ENCODE data around the gene TOMT.

DNA sequence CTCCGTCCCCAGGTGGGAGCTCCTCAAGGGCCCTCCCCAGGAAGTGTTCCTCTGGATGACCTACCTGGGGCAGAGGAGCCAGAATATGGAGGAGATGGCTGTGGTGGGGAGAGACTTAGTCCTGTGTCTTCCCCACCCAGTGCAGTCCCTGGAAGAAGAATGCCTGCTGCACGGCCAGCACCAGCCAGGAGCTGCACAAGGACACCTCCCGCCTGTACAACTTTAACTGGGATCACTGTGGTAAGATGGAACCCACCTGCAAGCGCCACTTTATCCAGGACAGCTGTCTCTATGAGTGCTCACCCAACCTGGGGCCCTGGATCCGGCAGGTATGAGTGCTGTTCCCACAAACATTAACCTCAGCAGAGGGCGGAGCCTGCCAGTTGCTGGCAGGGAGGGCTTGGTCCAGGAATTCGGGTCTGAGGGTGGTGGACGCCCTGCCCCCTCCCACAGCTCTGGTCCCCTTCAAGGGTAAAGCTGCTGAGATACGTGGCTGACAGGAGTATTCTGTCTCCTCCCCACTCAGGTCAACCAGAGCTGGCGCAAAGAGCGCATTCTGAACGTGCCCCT is 33.2 kb downstream of the TOMT start:
- no peak for TF ChIP-seq POLR2A (IDR thresholded peaks at IDR 0.05; ENCODE audit: low read depth, low read length)
- TF ChIP-seq POLR2AphosphoS5 (IDR thresholded peaks at IDR 0.05; ENCODE audit: low read depth, low read length), result no peak
- no peak for TF ChIP-seq POU2F2 (IDR thresholded peaks at IDR 0.05; ENCODE audit: low read depth, low read length)
